Brain microvascular endothelial cell (primary cell): ENCODE measurements around the gene CFAP97D2.
"Not testable (repeated sequence)": the region's sequence is repeated elsewhere in the genome, so short reads cannot be mapped to it uniquely, and the experiment has no call there.

ENCODE experiments used
- DNase-seq: peaks from one replicate; pipeline ENCODE4 v3.0.0-alpha.2; 2020
- H3K27ac ChIP-seq: fragments of 250-450 bp; sonication (Bioruptor Pico); 2 replicates; pipeline ENCODE4 v1.5.1; 2020; ENCODE audit warnings: mild to moderate bottlenecking, moderate library complexity
- H3K27me3 ChIP-seq: fragments of 250-450 bp; sonication (Bioruptor Pico); replicated peaks from 2 replicates; pipeline ENCODE4 v1.5.1; 2020; ENCODE audit warnings: mild to moderate bottlenecking
- H3K36me3 ChIP-seq: fragments of 250-450 bp; sonication (Bioruptor Pico); replicated peaks from 2 replicates; pipeline ENCODE4 v1.5.1; 2020; ENCODE audit warnings: mild to moderate bottlenecking
- H3K4me3 ChIP-seq: 2 replicates; pipeline ENCODE4 v1.5.1; 2011; ENCODE audit warnings: low read depth, mild to moderate bottlenecking, control low read depth, low read length, moderate library complexity
- CTCF ChIP-seq: IDR thresholded peaks from 2 replicates; pipeline ENCODE4 v1.5.1; 2011; ENCODE audit warnings: low read depth, mild to moderate bottlenecking, moderate library complexity, low read length, control low read depth, inconsistent platforms; ENCODE audit errors: missing control alignments
- in situ Hi-C: cut with HindIII; loops from 2 replicates; pipeline ENCODE4 v1.10.0; 2017; ENCODE audit warnings: low sequenced_read_pairs, low pct_ligation_motif_present

The CFAP97D2 gene

GRCh38 chr13:114146173-114146572 lies 32.9 kb upstream of the CFAP97D2 start:
- no peak for DNase-seq
- no peak overlapping the region for H3K4me3 ChIP-seq
- no peaks in the 10 kb centered on the region for H3K27me3 ChIP-seq
- in situ Hi-C loops = no loop called here
- H3K36me3 ChIP-seq = no peaks in the 10 kb centered on the region
- TF ChIP-seq CTCF = no peak
- no peak overlapping the region for H3K27ac ChIP-seq

GRCh38 chr13:114146629-114147028 lies 32.4 kb upstream of the CFAP97D2 start:
- in situ Hi-C loops = no loop called here
- no peaks in the 10 kb centered on the region for H3K36me3 ChIP-seq
- H3K4me3 ChIP-seq = no peak overlapping the region
- H3K27me3 ChIP-seq = no peaks in the 10 kb centered on the region
- no peak for DNase-seq
- H3K27ac ChIP-seq = no peak overlapping the region
- TF ChIP-seq CTCF = peak; percentile 57

- TF ChIP-seq CTCF = no peak
- Histone ChIP-seq H3K4me3 (no peak overlapping the region), H3K27me3 (peaks cover 3% of the 10 kb centered on the region), H3K36me3 (no peaks in the 10 kb centered on the region), H3K27ac (no peak overlapping the region)
- in situ Hi-C loops = no loop called here
- no peak for DNase-seq
Measured at GRCh38 chr13:114147803-114148520, 31.1 kb upstream of the CFAP97D2 start.

GRCh38 chr13:114148521-114148855 lies 30.6 kb upstream of the CFAP97D2 start:
- Histone ChIP-seq H3K4me3 (no peak overlapping the region), H3K36me3 (no peaks in the 10 kb centered on the region), H3K27ac (no peak overlapping the region), H3K27me3 (peaks cover 3% of the 10 kb centered on the region)
- no peak for TF ChIP-seq CTCF
- in situ Hi-C loops = no loop called here
- DNase-seq = no peak

- H3K27me3 ChIP-seq, H3K27ac ChIP-seq, H3K4me3 ChIP-seq, H3K36me3 ChIP-seq, in situ Hi-C loops, DNase-seq: not testable (repeated sequence)
Measured at GRCh38 chr13:114148886-114149285, 30.2 kb upstream of the CFAP97D2 start.

- H3K27ac ChIP-seq = no peak overlapping the region
- no peaks in the 10 kb centered on the region for H3K36me3 ChIP-seq
- no peak for TF ChIP-seq CTCF
- no peak for DNase-seq
- H3K4me3 ChIP-seq = no peak overlapping the region
- in situ Hi-C loops = no loop called here
- peaks cover 3% of the 10 kb centered on the region for H3K27me3 ChIP-seq
Measured at GRCh38 chr13:114149774-114150740, 29.0 kb upstream of the CFAP97D2 start.
